Vagina (tissue), 2 donors: Measurements from ENCODE around the gene UFD1.

Experiments used
- CTCF ChIP-seq, 3 experiments: fragments of 450-650 bp in 2 of 3; fragments of 200-600 bp in 1 of 3; sonication (generic) in 1 of 3; IDR thresholded peaks; one replicate each; pipeline ENCODE4 v1.5.1; 2017 to 2019; ENCODE audit warnings: antibody characterized with exemption in 3 of 3, mild to moderate bottlenecking in 2 of 3, moderate library complexity in 2 of 3
- POLR2A ChIP-seq, 2 donors: fragments of 450-650 bp; IDR thresholded peaks; one replicate each; pipeline ENCODE4 v1.6.1; 2017; ENCODE audit warnings: antibody characterized with exemption in 2 of 2, mild to moderate bottlenecking in 2 of 2, moderate library complexity in 2 of 2
- POLR2AphosphoS5 ChIP-seq, 2 donors: sonication (generic); formaldehyde crosslinking; IDR thresholded peaks; one replicate each; pipeline ENCODE4 v1.9.0; 2017; ENCODE audit warnings: antibody characterized with exemption in 2 of 2, mild to moderate bottlenecking in 2 of 2, low read depth in 1 of 2; ENCODE audit not compliant: insufficient read depth in 1 of 2

GRCh38 chr22:19525116-19525660 lies 46.2 kb upstream of the UFD1 start:
- TF ChIP-seq CTCF (IDR thresholded peaks at IDR 0.05) (no peak), POLR2A (IDR thresholded peaks at IDR 0.05) (no peak), POLR2AphosphoS5 (IDR thresholded peaks at IDR 0.05; ENCODE audit: insufficient read depth in 1 of 2, low read depth in 1 of 2) (no peak)
